Measurements from ENCODE around the gene GNE.

DNA sequence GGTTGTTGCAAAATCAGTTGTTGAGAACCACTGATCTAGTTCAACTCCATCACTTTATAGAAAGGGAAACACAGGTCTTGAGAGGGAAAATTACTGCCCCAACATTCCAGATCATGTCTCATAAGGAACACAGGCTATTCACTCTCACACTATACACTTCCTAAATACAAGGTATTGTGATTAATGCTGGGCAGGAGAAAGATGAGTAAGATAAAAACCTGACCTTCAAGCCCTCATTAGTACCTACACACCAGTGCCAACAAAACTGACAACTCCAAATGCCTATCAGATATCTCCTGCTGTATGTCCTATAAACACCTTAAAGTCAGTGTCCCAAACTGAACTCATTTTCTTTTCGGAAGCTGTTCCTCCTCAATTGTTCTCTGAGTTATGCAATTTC lies 8.2 kb downstream of the GNE start:
- TF ChIP-seq CTCF (IDR thresholded peaks at IDR 0.05; ENCODE audit: low read depth, low read length, poor library complexity, severe bottlenecking) (no peak), EZH2phosphoT487 (IDR thresholded peaks at IDR 0.05; ENCODE audit: borderline replicate concordance, low read length) (no peak)

Measured in DOHH2 (cell line).